Stimulated activated CD8-positive, alpha-beta memory T cell treated with anti-CD3 and anti-CD28 coated beads, Interleukin-4, amount 100 ng/mL, for 48 hours (primary cell): ENCODE data around the gene CCDC12.
A peak's percentile ranks its signal among the peaks of the same experiment; 100 is the strongest.

Experiments used
- DNase-seq: peaks from one replicate; pipeline ENCODE4 v3.0.0-alpha.2; 2020

Gene CCDC12

GRCh38 chr3:46888705-46889104 is 87.8 kb downstream of the CCDC12 start:
- DNase-seq: no peak

DNA sequence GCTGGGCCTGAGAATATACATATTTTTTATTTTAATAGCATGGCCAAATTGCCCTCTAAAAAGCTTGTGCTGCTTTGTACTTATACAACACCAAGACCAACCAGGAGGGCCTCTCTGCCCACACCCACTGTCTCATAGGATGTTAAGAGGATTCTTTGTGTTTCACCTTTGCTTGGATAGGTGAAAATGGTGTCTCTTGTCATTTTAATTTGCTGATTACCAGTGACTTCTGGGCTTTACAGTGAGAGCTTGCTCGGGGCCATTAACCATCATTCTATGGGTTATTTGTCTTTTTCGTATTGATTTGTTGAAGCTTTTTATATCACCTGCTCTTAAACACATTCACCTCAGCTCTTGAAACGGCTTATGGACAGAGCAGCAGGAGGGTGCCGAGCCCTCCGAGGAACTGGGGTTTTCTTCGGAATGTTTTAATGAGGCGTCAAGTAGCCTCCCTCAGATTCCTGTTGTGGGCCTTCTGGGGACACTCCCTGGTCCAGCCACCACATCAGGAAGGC is 88.5 kb downstream of the CCDC12 start:
- no peak for DNase-seq

- no peak for DNase-seq
Measured at GRCh38 chr3:46885612-46886011, 90.9 kb downstream of the CCDC12 start.

GRCh38 chr3:46884929-46885328 is 91.6 kb downstream of the CCDC12 start:
- DNase-seq: peak; percentile 35

- no peak for DNase-seq
Measured at GRCh38 chr3:46884427-46884826, 92.1 kb downstream of the CCDC12 start.

DNA sequence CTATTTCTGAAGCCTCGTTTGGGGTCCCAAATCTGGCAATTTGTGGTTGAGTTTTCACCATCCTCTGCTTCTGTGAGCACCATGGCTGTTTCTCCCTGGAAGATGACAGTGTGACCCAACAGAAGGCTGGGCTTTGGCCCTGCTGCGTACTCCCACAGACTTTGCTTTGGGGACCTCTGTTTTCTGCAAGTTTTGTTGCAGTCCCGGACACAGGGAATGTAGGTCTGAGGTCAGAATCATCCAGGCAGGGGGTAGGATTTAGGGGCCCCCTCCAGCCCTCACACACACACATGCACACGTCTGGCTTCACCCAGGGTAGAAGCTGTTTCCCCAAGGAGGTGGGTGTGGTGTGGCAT is 92.7 kb downstream of the CCDC12 start:
- no peak for DNase-seq

DNA sequence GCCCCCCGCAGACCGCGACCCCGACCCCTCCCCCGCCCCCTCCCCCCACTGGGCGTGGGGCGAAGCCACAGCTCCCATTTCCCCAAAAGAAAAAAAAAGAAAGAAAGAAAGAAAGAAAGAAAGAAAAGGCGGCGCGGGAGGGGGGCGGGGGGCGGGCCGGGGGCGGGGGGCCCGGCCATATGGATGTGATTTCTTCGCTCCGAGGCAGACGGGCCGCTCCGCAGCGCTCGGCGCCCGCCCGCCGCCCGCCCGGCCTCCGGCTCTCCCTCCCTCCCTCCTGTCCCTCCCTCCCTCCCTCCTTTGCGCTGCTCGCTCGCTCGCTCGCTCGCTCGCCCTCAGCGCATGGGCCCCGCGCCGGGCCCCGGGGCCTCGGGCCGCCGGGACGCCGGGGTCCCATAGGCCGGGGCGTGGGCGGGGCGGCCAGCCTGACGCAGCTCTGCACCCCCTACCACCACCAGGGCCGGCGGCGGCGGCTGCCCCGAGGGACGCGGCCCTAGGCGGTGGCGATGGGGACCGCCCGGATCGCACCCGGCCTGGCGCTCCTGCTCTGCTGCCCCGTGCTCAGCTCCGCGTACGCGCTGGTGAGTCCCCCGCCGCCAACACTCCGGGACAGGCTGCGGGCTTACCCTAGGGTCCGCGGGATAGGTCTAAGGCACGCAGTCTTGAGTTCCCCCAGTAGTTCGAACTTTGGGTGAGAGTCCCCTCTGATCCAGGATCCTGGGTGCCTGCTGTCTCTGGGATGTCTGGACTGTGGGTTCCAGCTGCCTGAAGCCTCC is 93.3 kb downstream of the CCDC12 start:
- DNase-seq: no peak

GRCh38 chr3:46882377-46883053 is 94.0 kb downstream of the CCDC12 start:
- DNase-seq: no peak

GRCh38 chr3:46881596-46882376 is 94.8 kb downstream of the CCDC12 start:
- DNase-seq: peak; percentile 42

DNA sequence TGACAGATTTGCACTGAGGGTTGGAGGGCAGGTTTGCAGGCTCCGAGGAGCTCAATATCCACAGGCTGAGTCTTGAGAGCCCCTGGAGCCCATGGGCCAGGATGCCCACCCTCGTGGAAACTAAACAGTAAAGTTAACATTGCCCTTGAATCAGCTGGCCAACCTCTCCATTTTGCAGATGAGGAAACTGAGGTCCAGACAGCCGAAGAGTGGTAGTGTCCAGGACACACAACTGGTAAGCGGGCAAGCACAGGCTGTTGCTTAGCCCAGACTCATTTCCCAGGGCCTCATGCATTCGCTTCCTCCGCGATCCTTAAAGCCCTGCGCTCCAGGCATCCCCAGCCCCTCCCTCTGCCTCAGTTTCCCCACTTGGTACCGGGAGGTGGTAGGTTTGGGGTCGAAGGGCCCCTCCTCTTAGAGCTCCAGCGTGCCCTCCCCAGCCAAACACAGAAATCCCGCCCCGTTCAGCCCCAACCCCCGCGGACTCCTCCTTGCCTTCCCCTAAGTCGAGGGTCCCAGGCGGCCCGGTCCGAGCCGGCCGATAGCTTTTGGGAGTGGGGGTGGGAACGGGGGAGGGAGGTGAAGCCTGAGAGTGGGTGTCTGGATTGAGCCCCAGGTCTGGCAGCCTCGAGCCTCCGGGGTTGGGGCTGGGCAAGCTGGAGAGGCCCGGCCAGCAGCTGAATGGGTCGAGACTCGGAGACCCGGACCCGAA is 95.5 kb downstream of the CCDC12 start:
- DNase-seq: no peak

DNA sequence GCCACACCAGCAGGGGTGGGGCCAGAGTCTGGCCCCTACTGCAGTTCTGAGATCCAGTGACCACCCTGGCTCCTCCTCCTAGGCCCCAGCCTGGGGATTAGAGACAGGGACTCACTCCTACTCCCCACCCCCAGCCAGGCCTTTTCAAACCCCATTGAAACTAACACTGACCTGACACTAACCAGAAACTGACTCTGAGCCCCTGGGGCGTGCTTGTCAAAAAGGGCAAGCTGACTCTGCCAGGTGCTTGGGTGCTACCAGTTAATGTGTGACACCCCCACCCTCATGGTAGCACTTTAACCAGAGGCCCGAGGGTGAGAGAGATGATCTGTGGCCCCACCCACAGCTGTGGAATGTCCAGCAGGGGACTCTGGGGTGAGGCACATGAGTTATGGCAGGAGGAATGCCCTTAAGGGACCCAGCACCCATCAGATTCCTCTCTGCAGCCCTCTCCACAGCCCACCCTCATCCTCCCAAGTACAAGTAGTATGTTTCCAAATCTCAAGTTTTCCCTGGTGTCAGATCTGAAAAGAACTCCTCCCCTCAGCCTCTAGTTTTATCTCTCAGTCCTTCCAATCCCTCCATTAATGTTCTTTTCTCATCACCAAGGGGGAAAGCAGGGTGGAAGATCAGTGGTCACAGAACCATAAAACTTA is 97.6 kb downstream of the CCDC12 start:
- no peak for DNase-seq

GRCh38 chr3:46877406-46878125 is 99.0 kb downstream of the CCDC12 start, which contains the start of gene PTH1R:
PTH1R (plus strand) TSS chr3:46877721; CDS start chr3:46883560, 5,839 bp downstream.
- DNase-seq: no peak

DNA sequence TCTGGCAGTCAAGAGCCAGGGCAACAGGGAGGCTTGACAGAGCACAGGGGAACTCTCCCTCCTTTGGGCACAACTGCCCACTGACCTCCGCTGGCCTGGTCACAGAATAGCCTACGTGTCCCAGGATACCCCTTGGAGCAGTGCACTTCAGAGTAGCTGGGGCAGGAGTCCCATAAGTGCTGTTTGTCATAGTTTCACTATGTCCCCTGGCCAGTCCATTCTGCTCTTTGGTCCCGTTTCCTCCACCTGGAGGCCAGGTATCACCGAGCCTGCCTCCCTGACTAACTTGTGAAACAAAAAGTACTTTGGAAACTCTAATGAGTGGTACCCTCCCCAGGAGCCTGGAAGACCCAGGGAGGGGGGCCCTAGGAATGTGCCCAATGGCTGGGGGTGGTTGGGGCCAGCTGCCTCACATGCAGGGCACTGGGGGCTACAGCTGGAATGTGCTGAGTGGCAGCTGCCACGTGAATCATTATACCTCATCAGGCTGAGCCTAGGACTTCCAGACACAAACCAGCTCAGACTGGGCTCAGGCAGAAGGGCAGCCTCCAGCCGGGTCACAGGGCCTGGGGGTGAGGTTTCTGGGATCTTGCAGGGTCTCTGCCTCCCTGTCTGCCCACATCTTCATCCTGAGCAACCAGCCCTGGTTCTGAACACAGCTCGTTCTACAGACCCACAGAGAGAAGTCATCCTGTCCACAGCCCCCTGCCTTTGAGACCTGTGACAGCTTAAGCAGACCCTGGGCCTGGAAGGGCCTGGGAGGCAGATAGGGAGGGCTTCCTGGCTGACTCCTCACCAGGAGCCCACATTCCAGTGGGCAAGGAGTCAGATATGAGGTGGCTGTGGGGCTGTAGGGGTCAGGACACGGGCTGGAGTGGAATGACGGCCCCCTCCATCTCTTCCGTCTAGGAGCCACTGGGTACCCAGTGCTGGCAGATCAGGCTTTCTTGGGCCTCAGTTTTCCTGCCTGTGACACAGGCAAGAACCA is 99.9 kb downstream of the CCDC12 start:
- DNase-seq: no peak

DNA sequence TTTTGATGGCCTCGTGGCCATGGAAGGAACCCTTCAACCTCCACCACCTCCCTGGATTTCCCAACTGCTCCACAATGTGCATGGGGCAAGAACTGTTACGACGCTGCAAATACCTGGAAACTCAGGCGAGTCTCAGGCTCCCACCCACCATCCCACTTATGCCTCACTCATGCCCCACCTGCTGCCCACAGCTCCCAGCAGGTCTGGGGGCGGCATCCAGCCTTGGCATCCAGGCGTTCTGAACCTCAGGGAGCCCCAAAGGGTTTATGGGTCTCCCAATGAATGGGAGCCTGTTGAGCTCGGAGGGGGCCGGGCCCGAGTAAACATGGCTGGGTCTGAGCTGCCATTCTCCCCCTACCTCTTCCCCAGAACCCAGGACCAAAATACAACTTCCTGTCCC is 101.0 kb downstream of the CCDC12 start:
- DNase-seq: no peak

DNA sequence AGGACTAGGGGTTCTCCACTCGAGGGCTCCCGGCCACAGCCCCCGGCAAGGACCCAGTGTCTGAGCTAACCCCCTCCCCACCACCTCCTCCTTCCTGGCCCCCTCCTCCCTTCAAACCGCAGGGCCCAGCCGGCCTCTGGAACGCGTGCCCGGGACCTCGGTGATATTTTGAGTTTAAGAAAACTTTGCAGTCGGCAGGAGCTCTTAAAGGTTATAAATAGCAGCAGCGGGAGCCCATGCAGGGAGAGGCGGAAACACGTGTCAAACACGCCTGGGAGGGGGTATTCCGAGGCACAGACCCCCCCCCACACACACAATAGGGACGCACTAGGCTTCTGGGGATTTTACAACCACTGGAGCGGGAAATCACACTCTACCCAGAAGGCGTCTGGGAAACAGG is 102.1 kb downstream of the CCDC12 start:
- DNase-seq: no peak

GRCh38 chr3:46873521-46873920 is 103.0 kb downstream of the CCDC12 start:
- no peak for DNase-seq
